HG03469 (cell line): Measurements from ENCODE around the gene GPX3.
A peak's percentile ranks its signal among the peaks of the same experiment; 100 is the strongest.

Experiments
- ATAC-seq: cut with Tn5 transposase; IDR thresholded peaks from one replicate; pipeline ENCODE4 v1.9.1; 2021; ENCODE audit warnings: mild to moderate bottlenecking, moderate library complexity, moderate number of reproducible peaks; ENCODE audit not compliant: unreplicated experiment

The GPX3 gene

GRCh38 chr5:151055336-151055735 lies 34.9 kb downstream of the GPX3 start:
- ATAC-seq: no peak

DNA sequence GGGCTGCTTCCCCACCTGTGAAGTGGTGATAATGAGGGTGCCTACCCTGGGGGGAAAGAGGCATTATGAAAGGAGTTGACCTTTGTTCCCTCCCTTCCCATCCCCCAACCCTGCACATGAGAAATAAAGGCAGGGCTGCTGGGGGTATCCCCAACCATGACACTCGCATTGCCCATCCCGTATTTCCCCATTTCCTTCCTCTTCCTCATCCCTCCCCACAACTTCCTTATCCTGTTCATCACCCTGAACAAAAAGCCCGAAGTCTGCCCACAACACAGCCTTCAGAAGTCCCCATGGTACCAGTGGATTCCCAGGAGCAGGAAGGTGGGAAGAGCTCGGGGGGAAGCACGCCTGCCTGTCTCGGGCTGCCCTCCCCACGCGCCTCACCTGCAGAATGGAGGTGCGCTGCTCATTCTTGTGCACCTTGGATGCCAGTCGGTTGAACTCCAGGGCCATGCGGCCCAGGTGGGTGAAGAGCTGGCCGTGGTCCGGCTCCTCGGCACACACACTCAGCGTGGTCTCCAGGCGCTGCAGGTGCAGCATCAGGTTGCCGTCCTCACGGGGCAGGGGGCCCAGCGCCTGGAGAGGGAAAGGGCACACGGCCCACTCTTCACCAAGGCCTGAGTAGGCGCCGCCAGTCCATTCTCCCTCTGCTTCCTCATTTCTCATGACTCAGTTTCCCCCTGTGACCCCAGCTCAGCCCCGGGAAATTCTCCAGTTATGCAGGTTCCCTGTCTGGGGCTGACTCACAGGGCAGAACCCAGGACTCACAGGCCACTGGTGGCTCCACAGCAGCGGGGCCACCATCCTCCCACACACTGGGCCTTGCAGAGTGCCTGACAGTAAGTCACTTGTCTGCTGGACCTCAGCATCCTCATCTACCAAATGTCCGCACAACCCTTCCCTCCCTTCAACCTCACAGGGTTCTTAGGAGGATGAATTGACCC lies 36.3 kb downstream of the GPX3 start:
- ATAC-seq: no peak

DNA sequence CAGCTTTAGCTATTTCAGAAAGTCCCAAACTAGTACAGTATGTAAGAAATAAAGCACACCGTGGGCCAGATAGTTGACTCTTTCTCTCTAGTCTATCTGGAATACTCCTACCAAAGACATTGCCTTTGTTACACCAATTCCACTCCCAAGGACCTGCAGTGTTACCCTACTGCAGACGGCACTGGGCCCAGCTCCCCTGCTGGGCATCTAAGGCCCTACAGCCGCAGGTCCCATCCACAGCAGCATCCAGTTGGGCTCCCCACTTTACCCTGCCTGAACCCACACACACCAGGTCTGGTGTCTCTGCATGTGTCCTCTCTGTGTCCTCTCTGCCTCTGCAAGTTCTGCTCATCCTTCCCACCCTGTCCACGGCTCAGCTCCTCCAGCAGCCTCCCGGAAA lies 37.9 kb downstream of the GPX3 start:
- ATAC-seq: no peak

GRCh38 chr5:151058891-151059489 lies 38.6 kb downstream of the GPX3 start:
- no peak for ATAC-seq

DNA sequence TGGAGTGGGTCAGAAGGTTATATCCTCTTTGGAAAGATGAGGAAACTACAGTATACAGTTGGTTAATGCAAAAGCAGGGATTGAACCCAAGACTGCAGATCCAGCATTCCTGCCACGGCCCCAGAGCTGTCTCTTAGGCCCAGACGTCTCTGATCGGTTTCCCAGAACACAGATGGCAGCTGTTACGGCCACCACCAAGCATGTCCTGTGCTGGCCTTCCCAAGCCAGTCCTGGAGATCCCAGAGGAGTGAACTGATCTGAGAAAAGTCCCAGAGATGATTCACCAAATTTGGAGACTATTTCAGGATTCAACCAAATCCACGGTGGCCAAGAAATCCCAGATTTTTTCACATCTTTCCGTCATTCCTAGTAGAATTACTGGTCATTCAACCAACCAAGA lies 40.4 kb downstream of the GPX3 start:
- ATAC-seq: no peak

- ATAC-seq: no peak
These were observed 42.2 kb downstream of the GPX3 start for GRCh38 chr5:151062405-151063141.

DNA sequence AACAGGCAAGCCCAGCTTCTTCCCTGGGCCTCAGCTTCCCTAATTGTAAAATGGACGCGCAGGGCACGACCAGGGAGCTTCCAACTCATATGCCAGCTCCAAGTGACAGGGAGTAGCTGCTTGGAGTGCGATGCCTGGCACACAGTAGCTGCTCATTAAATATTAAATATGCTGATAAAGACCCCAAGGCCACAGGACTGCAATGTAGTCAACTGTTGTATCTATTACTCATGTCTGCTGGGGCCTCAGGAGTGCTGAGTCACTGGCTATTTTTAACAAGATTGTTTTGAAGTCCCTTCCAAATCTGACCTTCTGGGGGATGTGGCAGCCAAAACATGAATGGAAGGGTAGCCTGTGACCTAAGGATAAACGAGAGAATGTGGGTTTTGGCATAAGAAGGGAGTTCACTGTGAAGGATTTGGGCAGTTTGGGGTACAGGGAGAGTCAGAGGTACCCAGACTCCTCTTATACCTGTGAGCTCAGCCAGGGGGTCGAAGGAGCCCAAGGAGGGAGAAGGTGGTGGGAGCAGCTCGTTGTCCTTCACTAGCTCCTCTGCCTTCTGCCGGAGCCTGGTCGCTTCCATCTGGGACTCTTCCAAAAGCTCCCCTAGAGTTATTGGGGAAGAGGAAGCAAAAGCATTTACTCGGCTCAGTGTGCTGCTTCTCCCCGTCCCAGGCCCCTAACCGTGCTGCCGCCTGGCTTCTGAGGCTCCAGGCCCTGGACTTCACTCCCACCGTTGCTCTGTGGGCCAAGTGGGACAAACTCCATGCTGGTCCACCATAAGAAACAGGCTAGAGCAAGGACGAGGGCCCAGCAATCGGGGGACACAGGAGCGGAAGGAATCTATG lies 43.0 kb downstream of the GPX3 start:
- ATAC-seq: no peak

DNA sequence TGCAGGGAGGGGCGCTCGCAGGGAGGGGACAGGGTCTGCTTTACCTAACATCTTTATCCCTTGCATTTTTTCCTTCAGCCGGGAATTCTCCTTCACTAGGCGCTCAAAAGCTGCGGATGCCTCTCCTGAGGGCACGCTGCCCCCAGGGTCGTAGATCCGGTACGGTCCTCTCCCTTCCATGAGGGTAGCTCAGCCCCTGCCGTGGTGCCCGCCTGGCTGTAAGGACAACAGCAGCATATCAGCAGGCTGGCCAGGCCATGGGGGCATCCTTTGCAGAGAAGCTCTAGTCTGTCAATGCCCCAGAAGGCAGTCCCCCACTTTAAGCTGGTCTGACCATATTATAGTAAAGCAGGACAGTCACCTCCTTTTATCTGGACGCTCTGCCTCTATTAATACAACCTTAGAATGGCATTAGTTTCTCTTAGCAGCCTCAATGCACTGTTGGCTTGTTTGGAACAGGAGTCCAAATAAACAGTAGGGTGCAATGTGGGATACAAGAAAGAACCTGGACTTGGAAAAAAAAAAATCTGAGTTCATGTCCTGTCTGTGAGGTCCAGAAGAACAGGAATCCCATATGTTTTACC lies 44.6 kb downstream of the GPX3 start:
- no peak for ATAC-seq

GRCh38 chr5:151065609-151066008 lies 45.2 kb downstream of the GPX3 start:
- ATAC-seq: no peak

DNA sequence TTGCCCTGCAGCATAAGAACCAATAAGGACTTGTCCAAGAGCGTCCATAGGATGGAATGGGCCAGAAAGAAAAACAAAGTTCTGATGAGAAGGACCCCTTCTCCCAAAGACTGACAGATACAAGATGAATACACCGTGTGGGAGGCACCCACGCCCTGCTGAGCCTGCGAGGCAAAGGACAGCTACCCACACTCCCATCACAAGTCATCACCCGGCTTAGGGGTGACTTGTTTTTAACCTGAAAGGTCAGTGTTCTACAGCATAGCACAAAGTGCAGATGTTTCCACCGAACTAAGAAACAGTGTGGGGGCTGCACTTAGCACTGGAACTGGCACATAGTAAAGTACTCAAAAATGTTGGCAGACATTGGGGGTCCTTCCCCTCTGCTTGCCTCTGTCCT lies 46.5 kb downstream of the GPX3 start:
- ATAC-seq: no peak

GRCh38 chr5:151067632-151068432 lies 47.4 kb downstream of the GPX3 start:
- no peak for ATAC-seq

DNA sequence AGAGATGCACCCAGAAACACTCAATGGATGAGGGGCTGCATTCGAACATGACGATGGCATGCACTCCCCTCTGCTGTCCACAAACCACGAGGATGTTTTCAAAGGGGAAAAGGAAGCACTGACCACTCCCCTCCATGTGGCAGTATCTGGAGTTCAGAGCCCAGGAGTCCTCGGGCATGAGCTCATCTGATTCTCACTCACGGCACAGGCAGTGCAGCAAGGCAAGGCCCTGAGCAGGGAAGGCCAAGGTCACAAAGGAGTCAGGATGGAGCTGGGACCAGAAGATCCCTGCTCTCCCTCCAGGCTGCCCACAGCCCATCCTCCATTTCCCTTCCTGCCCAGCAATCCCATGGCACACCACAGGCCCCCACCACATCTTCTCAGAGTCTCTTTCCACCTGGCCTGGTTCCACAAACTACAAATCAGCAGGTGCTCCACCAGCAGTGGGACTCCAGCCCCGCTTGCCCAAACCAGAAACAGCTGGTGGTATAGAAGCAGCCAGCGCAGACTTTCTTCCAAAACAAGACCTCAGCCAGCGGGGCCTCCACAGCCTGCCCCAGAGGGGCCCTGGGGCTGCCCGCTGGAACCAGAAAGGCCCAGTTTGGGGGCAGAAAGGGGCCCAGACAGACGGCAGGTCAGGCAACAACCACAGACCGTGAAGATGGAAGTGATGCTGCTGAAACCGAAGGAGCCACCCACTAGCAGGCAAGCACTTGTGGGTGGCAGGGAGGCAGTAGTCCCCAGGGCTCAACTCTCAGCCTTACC lies 48.2 kb downstream of the GPX3 start:
- peak; percentile 51 for ATAC-seq

- no peak for ATAC-seq
These were observed 50.1 kb downstream of the GPX3 start for GRCh38 chr5:151070449-151070848.

DNA sequence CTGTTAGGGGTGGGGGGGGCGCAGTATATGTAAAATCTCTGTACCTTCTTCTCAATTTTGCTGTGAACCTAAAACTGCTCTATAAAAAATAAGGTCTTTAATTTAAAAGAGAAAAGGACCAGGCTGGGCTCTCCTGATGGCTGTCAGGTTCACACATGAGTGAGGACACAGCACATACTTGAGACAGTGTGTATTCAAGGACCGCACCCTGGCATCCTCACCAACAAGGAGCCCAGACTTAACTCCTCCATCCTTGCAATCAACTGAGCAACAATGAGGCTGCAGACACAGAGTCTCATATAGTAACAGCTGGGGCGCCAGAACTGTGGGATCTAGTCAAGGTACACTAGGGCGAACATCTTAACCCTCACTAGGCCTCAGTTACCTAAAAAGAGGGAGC lies 50.6 kb downstream of the GPX3 start:
- ATAC-seq: no peak

DNA sequence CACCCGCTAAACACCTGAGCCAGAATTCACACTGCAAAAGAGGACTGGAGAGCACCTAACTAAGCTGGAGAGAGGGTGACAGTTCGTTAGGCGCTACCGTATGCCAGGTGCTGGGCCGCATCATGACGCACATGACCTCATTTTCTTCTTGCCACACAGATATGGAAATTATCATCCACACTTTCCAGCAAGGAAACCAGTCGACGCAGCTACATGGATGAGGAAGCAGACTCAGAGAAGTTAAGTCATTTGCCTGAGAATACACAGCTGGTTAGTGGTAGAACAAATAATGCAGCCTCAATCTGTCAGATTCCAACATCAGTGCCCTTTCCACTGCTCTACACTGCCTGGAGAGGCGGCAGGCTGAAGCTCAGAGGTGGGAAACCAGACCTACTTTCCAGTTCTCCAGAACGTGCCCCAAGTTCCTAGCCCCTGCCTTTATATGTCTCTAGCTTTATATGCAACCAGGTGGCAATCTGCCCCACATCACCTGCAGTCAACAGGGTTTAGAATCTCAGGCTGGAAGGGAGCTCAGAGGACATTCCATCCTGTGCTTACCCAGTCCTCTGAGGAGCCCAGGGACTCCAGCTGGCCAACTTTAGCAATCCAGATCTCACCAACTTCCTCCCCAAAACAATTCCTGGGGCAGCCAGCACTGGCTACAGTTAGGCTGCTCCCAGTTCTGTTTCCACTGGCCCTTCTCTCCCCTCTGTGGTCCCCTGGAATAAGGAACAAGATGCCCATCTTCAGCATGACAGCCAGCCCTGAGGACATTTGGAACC lies 51.6 kb downstream of the GPX3 start:
- no peak for ATAC-seq

- ATAC-seq: no peak
These were observed 52.2 kb downstream of the GPX3 start for GRCh38 chr5:151072630-151073025.

DNA sequence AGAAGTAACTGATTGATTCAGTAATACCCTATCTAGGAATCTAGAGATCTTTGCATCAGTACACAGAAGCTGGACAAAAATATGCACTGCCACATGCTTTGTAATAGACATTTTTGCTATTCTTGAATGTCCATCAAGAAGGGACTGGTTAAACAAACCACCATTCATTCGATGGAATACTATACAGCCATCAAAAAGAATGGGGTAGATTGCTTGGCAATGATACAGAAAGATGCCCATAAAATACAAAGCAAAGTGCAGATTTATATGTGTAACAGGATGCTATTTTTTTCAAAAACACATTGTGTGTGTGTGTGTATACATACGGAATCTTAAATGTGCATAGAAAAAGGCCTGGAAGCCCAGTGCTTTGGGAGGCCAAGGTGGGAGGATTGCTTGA lies 52.9 kb downstream of the GPX3 start:
- ATAC-seq: no peak

DNA sequence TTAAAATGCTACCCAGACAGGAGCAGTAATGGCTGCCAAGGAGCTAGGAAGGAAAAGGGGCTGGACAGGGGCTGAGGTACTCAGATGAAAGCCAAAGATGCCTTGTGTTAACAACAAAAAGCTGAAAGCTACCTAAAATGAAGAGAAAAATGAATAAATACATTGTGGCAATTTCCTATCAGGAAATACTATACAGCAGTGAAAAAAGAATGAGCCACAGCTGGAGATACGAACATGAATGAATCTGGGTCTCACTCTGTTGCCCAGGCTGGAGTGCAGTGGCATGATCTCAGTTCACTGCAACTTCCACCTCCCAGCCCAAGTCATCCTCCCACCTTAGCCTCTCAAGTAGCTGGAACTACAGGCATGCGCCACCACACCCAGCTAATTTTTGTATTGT lies 54.2 kb downstream of the GPX3 start:
- no peak for ATAC-seq
